Fibroblast of the aortic adventitia (primary cell): ENCODE measurements around the gene LYPD3. TPM values are rescaled to one million over a fixed set of nuclear protein-coding genes. Genes with fewer than 3 reads are reported as not detected.
A peak's percentile ranks its signal among the peaks of the same experiment; 100 is the strongest.

Source experiments
- DNase-seq: peaks from one replicate; pipeline ENCODE4 v3.0.0-alpha.2; 2010; ENCODE audit warnings: low read depth
- H3K4me3 ChIP-seq: 2 replicates; pipeline ENCODE4 v1.5.1; 2011; ENCODE audit warnings: low read depth, mild to moderate bottlenecking, control low read depth, low read length, moderate library complexity
- total RNA-seq: library from RNA; depleted of rRNA; stranded (reverse); fragments of >200 nt; gene quantifications from 2 replicates; pipeline ENCODE4 v1.2.3, GENCODE V29; 2012; ENCODE audit warnings: low replicate concordance
- TF ChIP-seq, protein P1 (sequence below): IDR thresholded peaks from 2 replicates; pipeline ENCODE4 v1.5.1; 2011; ENCODE audit warnings: mild to moderate bottlenecking, low read length, control low read depth, inconsistent platforms; ENCODE audit not compliant: insufficient read depth

The LYPD3 gene
- total RNA-seq, 1 donor: 0.36 TPM

DNA sequence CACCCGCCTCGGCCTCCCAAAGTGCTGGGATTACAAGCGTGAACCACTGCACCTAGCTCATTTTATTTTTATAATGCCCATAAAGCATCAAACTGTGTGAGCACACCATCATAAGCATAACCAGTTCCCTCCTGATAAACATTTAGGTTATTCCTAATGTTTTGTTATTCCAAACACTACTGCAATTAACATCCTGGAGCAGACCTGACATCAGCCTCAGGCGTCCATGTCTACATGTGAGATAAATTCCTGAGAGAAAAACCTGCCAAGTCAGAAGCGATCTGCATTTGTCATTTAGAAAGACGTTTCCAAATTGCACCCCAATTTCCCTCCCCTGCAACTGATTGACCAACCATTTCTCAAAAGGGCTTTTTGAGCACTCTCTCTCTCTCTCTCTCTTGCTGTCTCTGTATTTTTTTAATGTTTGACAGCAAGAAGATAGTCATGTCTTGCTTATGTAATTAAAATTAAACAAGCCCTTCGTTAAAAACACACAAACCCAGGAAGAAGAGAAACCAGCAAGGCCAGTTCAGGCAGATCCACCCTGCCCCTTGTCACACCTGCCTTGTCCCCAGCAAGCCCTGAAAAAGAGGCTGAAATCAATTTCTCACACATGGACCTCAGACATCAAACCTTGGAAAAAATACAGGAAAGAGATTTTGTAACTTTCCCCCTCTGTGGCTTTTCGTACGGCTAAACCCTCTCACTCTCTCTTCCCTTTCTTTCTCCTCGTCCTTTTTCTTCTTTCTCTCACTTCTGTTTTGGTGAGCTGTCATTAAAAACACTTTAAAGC is 9.9 kb downstream of the LYPD3 start:
- no peak overlapping the region for H3K4me3 ChIP-seq
- TF ChIP-seq, protein P1, sequence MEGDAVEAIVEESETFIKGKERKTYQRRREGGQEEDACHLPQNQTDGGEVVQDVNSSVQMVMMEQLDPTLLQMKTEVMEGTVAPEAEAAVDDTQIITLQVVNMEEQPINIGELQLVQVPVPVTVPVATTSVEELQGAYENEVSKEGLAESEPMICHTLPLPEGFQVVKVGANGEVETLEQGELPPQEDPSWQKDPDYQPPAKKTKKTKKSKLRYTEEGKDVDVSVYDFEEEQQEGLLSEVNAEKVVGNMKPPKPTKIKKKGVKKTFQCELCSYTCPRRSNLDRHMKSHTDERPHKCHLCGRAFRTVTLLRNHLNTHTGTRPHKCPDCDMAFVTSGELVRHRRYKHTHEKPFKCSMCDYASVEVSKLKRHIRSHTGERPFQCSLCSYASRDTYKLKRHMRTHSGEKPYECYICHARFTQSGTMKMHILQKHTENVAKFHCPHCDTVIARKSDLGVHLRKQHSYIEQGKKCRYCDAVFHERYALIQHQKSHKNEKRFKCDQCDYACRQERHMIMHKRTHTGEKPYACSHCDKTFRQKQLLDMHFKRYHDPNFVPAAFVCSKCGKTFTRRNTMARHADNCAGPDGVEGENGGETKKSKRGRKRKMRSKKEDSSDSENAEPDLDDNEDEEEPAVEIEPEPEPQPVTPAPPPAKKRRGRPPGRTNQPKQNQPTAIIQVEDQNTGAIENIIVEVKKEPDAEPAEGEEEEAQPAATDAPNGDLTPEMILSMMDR: no peak
- no peak for DNase-seq

DNA sequence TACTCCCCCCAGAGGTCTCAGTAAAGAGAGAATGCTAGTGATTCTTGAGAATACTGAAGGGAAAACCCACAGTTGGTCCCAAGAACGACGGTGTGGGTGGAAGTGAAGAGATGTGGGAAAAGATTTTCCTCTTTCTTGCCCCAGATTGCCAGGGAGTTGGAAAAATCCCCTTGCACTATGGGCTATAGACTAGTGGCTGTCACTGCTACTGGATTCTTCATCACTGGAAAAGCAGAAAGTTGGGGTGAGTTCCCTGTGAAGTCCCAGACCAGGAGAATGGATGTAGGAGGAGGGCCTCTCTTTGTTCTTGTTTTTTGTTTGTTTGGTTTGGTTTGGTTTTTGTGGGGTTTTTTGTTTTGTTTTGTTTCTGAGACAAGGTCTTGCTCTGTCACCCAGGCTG is 11.4 kb downstream of the LYPD3 start:
- no peak for DNase-seq
- TF ChIP-seq, protein P1: no peak
- H3K4me3 ChIP-seq: no peak overlapping the region

DNA sequence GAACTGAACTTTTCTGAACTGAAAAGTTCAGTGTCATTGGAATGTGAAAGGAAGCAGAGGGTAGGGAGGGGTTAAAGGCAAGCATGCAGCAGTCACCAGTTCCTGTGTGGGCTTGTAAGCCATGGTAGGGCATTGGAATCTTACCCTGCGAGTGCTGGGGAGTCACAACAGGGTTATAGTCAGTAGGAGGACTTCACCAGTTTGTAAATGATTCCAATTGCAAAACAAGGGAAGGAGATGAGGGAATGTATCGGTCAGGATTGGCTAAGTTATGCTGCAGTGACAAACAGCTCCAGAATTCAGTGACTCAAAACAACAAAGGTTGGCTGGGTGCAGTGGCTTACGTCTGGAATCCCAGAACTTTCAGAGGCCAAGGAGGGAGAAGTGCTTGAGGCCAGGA is 12.8 kb downstream of the LYPD3 start:
- DNase-seq: no peak
- TF ChIP-seq, protein P1: no peak
- H3K4me3 ChIP-seq: no peak overlapping the region

DNA sequence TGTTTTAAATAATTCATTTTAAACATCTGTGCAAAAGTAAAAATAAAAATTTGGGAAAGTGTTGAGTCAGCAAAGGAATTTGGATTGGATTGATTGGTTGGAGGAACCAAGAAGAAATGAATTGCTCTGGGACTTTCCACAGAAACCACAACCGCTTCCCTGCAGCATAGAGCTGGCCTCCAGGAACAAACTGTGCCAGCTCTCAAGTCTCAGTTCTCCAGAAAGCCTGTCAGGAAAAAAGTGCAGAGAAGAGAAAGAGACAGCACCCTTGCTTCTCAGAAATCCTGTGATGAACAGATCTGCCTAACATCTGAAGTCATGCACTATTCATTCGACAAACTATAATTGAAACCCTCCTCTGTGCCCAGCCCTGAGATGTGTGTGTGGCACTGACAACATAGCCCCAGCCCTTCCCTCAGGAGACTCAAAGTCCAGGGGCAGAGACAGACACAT is 14.8 kb downstream of the LYPD3 start:
- TF ChIP-seq, protein P1: no peak
- no peak overlapping the region for H3K4me3 ChIP-seq
- peak; percentile 83 for DNase-seq

DNA sequence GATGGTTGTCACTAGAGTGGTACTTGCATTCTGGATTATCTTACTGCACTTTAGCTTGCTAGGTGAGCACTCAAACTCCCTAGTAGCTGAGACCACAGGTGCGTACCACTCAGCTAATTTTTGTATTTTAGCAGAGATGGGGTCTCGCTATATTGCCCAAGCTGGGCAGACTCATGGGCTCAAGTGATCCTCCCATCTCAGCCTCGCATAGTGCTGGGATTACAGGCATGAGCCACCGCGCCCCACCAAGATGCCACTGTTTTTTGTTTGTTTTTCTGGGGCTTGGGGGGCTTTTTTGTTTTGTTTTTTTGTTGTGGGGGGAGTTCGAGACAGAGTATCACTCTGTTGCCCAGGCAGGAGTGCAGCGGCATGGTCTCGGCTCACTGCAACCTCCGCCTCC is 17.8 kb downstream of the LYPD3 start:
- H3K4me3 ChIP-seq: no peak overlapping the region
- TF ChIP-seq, protein P1: no peak
- no peak for DNase-seq

DNA sequence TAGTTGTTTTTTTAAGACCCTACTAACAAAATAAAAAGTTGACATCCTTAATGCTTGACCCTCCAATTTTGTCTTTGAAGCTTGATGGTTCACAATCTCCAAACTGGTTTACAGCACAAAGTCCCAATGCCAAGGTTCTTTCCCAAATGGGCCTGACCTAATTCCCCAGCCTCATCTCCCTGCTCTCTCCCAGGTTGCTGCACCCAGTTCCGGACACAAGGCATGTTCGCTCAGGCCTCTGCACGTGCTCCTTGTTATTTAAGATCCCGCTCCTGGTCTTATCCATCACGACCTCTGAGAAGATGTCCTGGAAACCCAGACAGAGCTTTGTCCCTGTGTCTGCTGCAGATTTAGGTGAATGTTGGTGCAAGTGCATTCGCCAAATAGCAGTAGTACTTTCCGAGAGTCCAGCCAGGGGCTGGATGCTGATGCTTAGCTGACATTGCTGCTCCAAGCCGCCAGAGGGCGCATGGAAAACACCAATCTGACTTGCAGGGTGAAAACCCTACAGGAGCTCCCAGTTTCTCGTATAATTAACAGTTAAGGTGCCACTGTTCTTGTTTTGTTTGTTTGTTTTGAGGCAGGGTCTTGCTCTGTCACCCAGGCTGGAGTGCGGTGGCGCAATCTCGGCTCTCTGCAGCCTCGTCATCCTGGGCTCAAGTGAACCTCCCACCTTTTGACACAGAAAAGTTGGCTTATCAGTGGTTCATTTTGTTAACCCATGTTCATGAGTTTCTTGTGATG is 18.5 kb downstream of the LYPD3 start:
- TF ChIP-seq, protein P1: peak; percentile 96
- H3K4me3 ChIP-seq: no peak overlapping the region
- peak; percentile 78 for DNase-seq
